Measurements from ENCODE around the gene TCF7L1. TPM values are rescaled to one million over a fixed set of nuclear protein-coding genes. Genes with fewer than 3 reads are reported as not detected.

The TCF7L1 gene
- polyA plus RNA-seq, 1 donor from 2014 or later = not detected

- no peaks in the 10 kb centered on the region for H3K36me3 ChIP-seq (ENCODE audit: insufficient read depth, low read length)
- no peaks in the 10 kb centered on the region for H3K27me3 ChIP-seq (ENCODE audit: insufficient read depth, low read depth, low read length)
- peaks cover 7% of the 10 kb centered on the region for H3K79me2 ChIP-seq (replicated peaks; ENCODE audit: insufficient read depth, low read length)
- H3K9me2 ChIP-seq (ENCODE audit: insufficient read depth, low read length) = no peaks in the 10 kb centered on the region
- H3F3A ChIP-seq (ENCODE audit: insufficient read depth, low read length, poor library complexity, severe bottlenecking) = no peaks in the 10 kb centered on the region
- no peak overlapping the region for H3K27ac ChIP-seq (ENCODE audit: low read length)
- TF ChIP-seq REST (IDR thresholded peaks at IDR 0.05; ENCODE audit: borderline replicate concordance) (no peak), CTCF (IDR thresholded peaks at IDR 0.05; ENCODE audit: poor library complexity, severe bottlenecking) (no peak), EZH2 (IDR thresholded peaks at IDR 0.05; ENCODE audit: borderline replicate concordance, insufficient read depth, low read length, poor library complexity, severe bottlenecking) (no peak), RAD21 (conservative IDR thresholded peaks at IDR 0.05) (no peak), POLR2AphosphoS5 (IDR thresholded peaks at IDR 0.05) (no peak), MXI1 (conservative IDR thresholded peaks at IDR 0.05; ENCODE audit: poor library complexity, severe bottlenecking) (no peak), EP300 (conservative IDR thresholded peaks at IDR 0.05; ENCODE audit: poor library complexity, severe bottlenecking) (no peak), SMC3 (conservative IDR thresholded peaks at IDR 0.05; ENCODE audit: poor library complexity) (no peak), TAF1 (IDR thresholded peaks at IDR 0.05; ENCODE audit: low read depth) (no peak)
- no peaks in the 10 kb centered on the region for H3K9me3 ChIP-seq (ENCODE audit: low read length)
- H3K4me3 ChIP-seq (ENCODE audit: low read length) = no peak overlapping the region
- no peak overlapping the region for H3K4me2 ChIP-seq (ENCODE audit: low read length)
- H2AFZ ChIP-seq (ENCODE audit: low read depth, low read length) = no peak overlapping the region
- no peaks in the 10 kb centered on the region for H4K20me1 ChIP-seq (ENCODE audit: insufficient read depth)
- no peak overlapping the region for H3K9ac ChIP-seq (ENCODE audit: low read length)
Observed at GRCh38 chr2:85231952-85232351, 98.8 kb downstream of the TCF7L1 start.

- Histone ChIP-seq H4K20me1 (ENCODE audit: insufficient read depth) (no peaks in the 10 kb centered on the region), H3K36me3 (ENCODE audit: insufficient read depth, low read length) (no peaks in the 10 kb centered on the region), H3K79me2 (replicated peaks; ENCODE audit: insufficient read depth, low read length) (peaks cover 7% of the 10 kb centered on the region), H3K9me3 (ENCODE audit: low read length) (no peaks in the 10 kb centered on the region), H3F3A (ENCODE audit: insufficient read depth, low read length, poor library complexity, severe bottlenecking) (no peaks in the 10 kb centered on the region), H3K9ac (ENCODE audit: low read length) (no peak overlapping the region), H3K27ac (ENCODE audit: low read length) (peak overlapping the region; percentile 36), H3K27me3 (ENCODE audit: insufficient read depth, low read depth, low read length) (no peaks in the 10 kb centered on the region), H2AFZ (ENCODE audit: low read depth, low read length) (no peak overlapping the region), H3K9me2 (ENCODE audit: insufficient read depth, low read length) (no peaks in the 10 kb centered on the region), H3K4me2 (ENCODE audit: low read length) (no peak overlapping the region), H3K4me3 (ENCODE audit: low read length) (peak overlapping the region; percentile 18)
- TF ChIP-seq TAF1 (IDR thresholded peaks at IDR 0.05; ENCODE audit: low read depth) (no peak), MXI1 (conservative IDR thresholded peaks at IDR 0.05; ENCODE audit: poor library complexity, severe bottlenecking) (peak; percentile 22), REST (IDR thresholded peaks at IDR 0.05; ENCODE audit: borderline replicate concordance) (no peak)
Observed at GRCh38 chr2:85234868-85235267, 101.7 kb downstream of the TCF7L1 start.
